ENCODE results near the gene DNAAF9.

Gene DNAAF9

DNA sequence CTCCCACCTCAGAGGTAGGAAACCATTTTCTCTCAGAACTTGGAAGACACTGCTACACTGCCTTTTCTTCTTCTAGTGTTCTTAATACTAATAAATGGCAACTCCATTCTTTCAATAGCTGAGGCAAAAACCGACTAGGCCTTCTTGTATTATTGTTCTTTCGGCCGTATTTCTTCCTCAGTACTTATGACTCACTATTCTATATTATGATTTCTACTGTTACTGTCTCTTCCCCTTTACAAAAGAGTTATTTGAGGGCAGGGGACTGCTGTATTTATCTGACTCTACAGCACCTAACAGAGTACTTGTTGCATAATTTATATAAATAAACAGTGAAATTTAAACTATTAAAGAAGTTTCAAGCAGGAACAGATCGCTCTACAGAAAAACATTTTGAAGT is 3.1 kb downstream of the DNAAF9 start:
- no peak for TF ChIP-seq CTCF (IDR thresholded peaks at IDR 0.05; ENCODE audit: insufficient read depth, low read length, poor library complexity, severe bottlenecking)
- no peak overlapping the region for H3K4me3 ChIP-seq (replicated peaks; ENCODE audit: low read depth, low read length)
- no peaks in the 10 kb centered on the region; the same call in 1 of the 2 replicates for H3K27me3 ChIP-seq (replicated peaks; ENCODE audit: control insufficient read depth, insufficient read depth, low read length)
- no peak for DNase-seq (ENCODE audit: extremely low read depth, insufficient read length)
- no peaks in the 10 kb centered on the region for H3K36me3 ChIP-seq (ENCODE audit: control insufficient read depth, insufficient read depth, low read length)

- H3K36me3 ChIP-seq (ENCODE audit: control insufficient read depth, insufficient read depth, low read length), result no peaks in the 10 kb centered on the region
- H3K4me3 ChIP-seq (replicated peaks; ENCODE audit: low read depth, low read length), result no peak overlapping the region
- H3K27me3 ChIP-seq (replicated peaks; ENCODE audit: control insufficient read depth, insufficient read depth, low read length), result no peaks in the 10 kb centered on the region; the same call in 1 of the 2 replicates
Measured at GRCh38 chr20:3403741-3404140, 3.7 kb downstream of the DNAAF9 start.

DNA sequence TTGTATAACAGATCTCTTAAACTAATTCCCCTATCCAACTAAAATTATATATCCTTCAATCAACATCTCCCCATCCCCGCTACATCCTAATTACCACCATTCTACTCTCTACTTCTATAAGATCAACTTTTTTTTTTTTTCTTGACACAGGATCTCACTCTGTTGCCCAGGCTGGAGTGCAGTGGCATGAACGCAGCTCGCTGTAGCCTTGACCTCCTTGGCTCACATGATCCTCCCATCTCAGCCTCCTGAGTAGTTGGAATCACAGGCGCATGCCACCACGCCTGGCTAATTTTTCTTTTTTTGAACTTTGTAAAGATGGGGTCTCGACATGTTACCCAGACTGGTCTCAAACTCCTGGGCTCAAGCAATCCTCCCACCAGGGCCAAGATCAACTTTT is 5.0 kb downstream of the DNAAF9 start:
- no peak for TF ChIP-seq CTCF (IDR thresholded peaks at IDR 0.05; ENCODE audit: insufficient read depth, low read length, poor library complexity, severe bottlenecking)
- Histone ChIP-seq H3K27me3 (replicated peaks; ENCODE audit: control insufficient read depth, insufficient read depth, low read length) (no peaks in the 10 kb centered on the region; the same call in 1 of the 2 replicates), H3K36me3 (ENCODE audit: control insufficient read depth, insufficient read depth, low read length) (no peaks in the 10 kb centered on the region), H3K4me3 (replicated peaks; ENCODE audit: low read depth, low read length) (no peak overlapping the region)
- DNase-seq (ENCODE audit: extremely low read depth, insufficient read length), result no peak

More at GRCh38 chr20:3403741-3404140, 3.7 kb downstream of the DNAAF9 start:
- no peak for TF ChIP-seq CTCF (IDR thresholded peaks at IDR 0.05; ENCODE audit: insufficient read depth, low read length, poor library complexity, severe bottlenecking)
- no peak for DNase-seq (ENCODE audit: extremely low read depth, insufficient read length)

- Histone ChIP-seq H3K4me3 (replicated peaks; ENCODE audit: low read depth, low read length) (no peak overlapping the region), H3K36me3 (ENCODE audit: control insufficient read depth, insufficient read depth, low read length) (no peaks in the 10 kb centered on the region), H3K27me3 (replicated peaks; ENCODE audit: control insufficient read depth, insufficient read depth, low read length) (no peaks in the 10 kb centered on the region)
- TF ChIP-seq CTCF (IDR thresholded peaks at IDR 0.05; ENCODE audit: insufficient read depth, low read length, poor library complexity, severe bottlenecking), result no peak
- no peak for DNase-seq (ENCODE audit: extremely low read depth, insufficient read length)
Measured at GRCh38 chr20:3400260-3401155, 7.0 kb downstream of the DNAAF9 start.

- no peak overlapping the region for H3K4me3 ChIP-seq (replicated peaks; ENCODE audit: low read depth, low read length)
- DNase-seq (ENCODE audit: extremely low read depth, insufficient read length), result no peak
- H3K36me3 ChIP-seq (ENCODE audit: control insufficient read depth, insufficient read depth, low read length), result no peaks in the 10 kb centered on the region
- TF ChIP-seq CTCF (IDR thresholded peaks at IDR 0.05; ENCODE audit: insufficient read depth, low read length, poor library complexity, severe bottlenecking), result no peak
- H3K27me3 ChIP-seq (replicated peaks; ENCODE audit: control insufficient read depth, insufficient read depth, low read length), result no peaks in the 10 kb centered on the region
Measured at GRCh38 chr20:3398681-3399252, 8.7 kb downstream of the DNAAF9 start.
